Breast epithelium (tissue), 4 donors: Measurements from ENCODE around the gene KANK2. TPM values are rescaled to one million over a fixed set of nuclear protein-coding genes. Genes with fewer than 3 reads are reported as not detected.

ENCODE experiments used
- DNase-seq, 2 donors: peaks; one replicate each; pipeline ENCODE4 v3.0.0-alpha.2; 2019; ENCODE audit warnings: low spot score in 2 of 2
- H3K27ac ChIP-seq, 2 donors: fragments of 200-600 bp; sonication (generic) in 1 of 2; one replicate each; pipeline ENCODE4 v1.5.1; 2016 to 2019; ENCODE audit warnings: mild to moderate bottlenecking in 1 of 2
- H3K27me3 ChIP-seq, 2 donors: fragments of 200-600 bp; sonication (generic) in 1 of 2; one replicate each; pipeline versions ENCODE4 v1.5.1 to v1.6.0; 2017 to 2019; ENCODE audit warnings: control low read depth in 1 of 2, mild to moderate bottlenecking in 1 of 2
- H3K36me3 ChIP-seq: fragments of 200-600 bp; one replicate; pipeline ENCODE4 v1.5.1; 2019
- H3K4me1 ChIP-seq, 2 donors: fragments of 200-600 bp; sonication (generic); one replicate each; pipeline ENCODE4 v1.5.1; 2016 to 2019; ENCODE audit warnings: control low read depth in 1 of 2
- H3K4me3 ChIP-seq, 3 donors: fragments of 200-600 bp; sonication (generic); 1 replicate in 2 of 3; 2 replicates in 1 of 3; pipeline ENCODE4 v1.5.1; 2016 to 2019; ENCODE audit warnings: mild to moderate bottlenecking in 3 of 3, moderate library complexity in 2 of 3
- H3K9me3 ChIP-seq, 2 donors: fragments of 200-600 bp; sonication (generic) in 1 of 2; one replicate each; pipeline ENCODE4 v1.5.1; 2016 to 2019; ENCODE audit warnings: control low read depth in 1 of 2
- POLR2A ChIP-seq: fragments of 450-650 bp; IDR thresholded peaks from one replicate; pipeline ENCODE4 v1.6.1; 2016; ENCODE audit warnings: antibody characterized with exemption, mild to moderate bottlenecking, moderate library complexity
- POLR2AphosphoS5 ChIP-seq, 3 donors: sonication (generic); formaldehyde crosslinking; IDR thresholded peaks; one replicate each; pipeline ENCODE4 v1.6.1; 2017; ENCODE audit warnings: antibody characterized with exemption in 3 of 3
- intact Hi-C: fragments of 100-400 bp; cut with DNase I; formaldehyde crosslinking; loops from one replicate; pipeline ENCODE4 v1.15.1; 2023; ENCODE audit warnings: low total_unique reads
- total RNA-seq, 3 donors: library from RNA; depleted of rRNA; stranded (reverse); fragments of >200 nt; gene quantifications; one replicate each; pipeline ENCODE4 v1.1.0, GENCODE V29; 2016
- TF ChIP-seq, protein P1 (sequence below), 3 donors: fragments of 450-650 bp; IDR thresholded peaks; one replicate each; pipeline ENCODE4 v1.5.1; 2016 to 2017; ENCODE audit warnings: antibody characterized with exemption in 3 of 3, mild to moderate bottlenecking in 3 of 3, moderate library complexity in 3 of 3

The KANK2 gene
- total RNA-seq, 3 donors from 2014 or later: 142 to 477 (median 197) TPM

DNA sequence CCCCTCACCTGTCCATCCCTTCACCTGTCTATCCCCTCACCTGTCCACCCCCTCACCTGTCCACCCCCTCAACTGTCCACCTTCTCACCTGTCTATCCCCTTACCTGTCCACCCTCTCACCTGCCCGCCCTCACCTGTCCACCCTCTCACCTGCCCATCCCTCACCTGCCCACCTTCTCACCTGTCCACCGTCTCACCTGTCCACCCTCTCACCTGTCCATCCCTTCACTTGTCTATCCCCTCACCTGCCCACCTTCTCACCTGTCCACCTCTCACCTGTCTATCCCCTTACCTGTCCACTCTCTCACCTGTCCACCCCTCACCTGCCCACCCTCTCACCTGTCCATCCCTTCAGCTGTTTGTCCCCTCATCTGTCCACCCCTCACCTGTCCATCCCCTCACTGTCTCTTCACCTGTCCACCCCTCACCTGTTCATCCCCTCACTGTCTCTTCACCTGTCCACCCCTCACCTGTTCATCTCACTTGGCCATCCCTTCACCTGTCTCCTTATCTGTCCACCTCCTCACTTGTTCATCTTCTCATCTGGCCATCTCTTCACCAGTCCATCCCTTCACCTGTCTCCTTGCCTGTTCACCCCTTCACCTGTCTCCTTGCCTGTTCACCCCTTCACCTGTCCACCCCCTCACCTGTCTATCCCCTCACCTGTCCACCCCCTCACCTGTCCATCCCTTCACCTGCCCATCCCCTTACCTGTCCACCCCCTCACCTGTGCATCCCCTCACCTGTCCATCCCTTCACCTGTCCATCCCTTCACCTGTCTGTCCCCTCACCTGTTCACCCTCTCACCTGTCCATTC is 12.7 kb upstream of the KANK2 start:
- Histone ChIP-seq H3K36me3 (no peaks in the 10 kb centered on the region), H3K27ac (peak overlapping the region in 1 of 2 donors; percentile 38), H3K27me3 (no peaks in the 10 kb centered on the region), H3K9me3 (no peaks in the 10 kb centered on the region), H3K4me3 (no peak overlapping the region), H3K4me1 (no peaks in the 10 kb centered on the region)
- no peak for DNase-seq
- intact Hi-C loops: no loop called here
- TF ChIP-seq POLR2AphosphoS5 (IDR thresholded peaks at IDR 0.05) (no peak), POLR2A (no peak)
- TF ChIP-seq, protein P1, sequence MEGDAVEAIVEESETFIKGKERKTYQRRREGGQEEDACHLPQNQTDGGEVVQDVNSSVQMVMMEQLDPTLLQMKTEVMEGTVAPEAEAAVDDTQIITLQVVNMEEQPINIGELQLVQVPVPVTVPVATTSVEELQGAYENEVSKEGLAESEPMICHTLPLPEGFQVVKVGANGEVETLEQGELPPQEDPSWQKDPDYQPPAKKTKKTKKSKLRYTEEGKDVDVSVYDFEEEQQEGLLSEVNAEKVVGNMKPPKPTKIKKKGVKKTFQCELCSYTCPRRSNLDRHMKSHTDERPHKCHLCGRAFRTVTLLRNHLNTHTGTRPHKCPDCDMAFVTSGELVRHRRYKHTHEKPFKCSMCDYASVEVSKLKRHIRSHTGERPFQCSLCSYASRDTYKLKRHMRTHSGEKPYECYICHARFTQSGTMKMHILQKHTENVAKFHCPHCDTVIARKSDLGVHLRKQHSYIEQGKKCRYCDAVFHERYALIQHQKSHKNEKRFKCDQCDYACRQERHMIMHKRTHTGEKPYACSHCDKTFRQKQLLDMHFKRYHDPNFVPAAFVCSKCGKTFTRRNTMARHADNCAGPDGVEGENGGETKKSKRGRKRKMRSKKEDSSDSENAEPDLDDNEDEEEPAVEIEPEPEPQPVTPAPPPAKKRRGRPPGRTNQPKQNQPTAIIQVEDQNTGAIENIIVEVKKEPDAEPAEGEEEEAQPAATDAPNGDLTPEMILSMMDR (IDR thresholded peaks at IDR 0.05): no peak

DNA sequence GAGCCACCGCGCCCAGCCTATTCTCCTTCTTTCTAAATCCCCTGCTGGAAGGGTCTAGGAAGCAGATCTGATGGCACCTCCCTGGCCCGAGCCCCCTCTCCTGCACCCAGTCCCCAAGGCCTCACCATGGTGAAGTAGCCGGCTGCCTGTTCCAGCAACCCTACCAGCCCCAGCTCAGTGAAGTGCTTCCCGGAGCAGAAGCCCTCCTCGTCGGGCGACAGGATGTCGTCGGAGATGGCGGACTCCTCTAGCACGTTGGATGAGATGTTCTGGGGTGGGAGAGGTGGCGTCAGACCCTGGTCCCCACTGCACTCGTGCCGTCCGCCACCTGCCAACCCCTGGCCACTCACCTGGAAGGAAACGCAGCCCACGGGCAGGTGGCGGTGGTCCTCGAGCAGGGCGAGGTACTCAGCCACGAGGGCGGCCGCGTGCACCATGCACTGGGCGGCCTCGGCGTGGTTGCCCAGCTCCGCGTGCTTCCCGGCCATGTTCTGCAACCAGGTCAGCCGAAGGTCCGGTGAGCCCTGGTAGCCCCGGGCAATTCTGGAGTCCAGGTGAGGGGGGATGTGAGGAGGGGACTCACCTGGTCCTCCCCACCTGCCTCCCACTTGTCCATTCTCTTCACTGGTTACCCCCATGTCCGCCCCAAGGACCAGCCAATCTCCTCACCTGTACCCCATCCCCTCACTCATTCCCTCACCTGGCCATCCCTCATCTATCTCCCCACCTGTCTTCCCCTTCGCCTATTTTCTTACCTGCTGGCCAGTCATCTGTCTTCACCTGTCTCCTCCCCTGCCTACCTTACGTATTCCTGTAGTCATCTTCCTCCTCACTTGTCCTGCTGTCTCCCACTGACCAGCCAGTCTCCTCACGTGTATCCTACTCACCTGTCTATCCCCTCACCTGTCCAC is 11.5 kb upstream of the KANK2 start:
- no peaks in the 10 kb centered on the region for H3K9me3 ChIP-seq
- no peak overlapping the region for H3K4me3 ChIP-seq
- H3K27me3 ChIP-seq: no peaks in the 10 kb centered on the region
- no peaks in the 10 kb centered on the region for H3K36me3 ChIP-seq
- TF ChIP-seq, protein P1 (IDR thresholded peaks at IDR 0.05): no peak
- intact Hi-C loops: loop anchor here (1.0 kb wide), 1 partner anchor 73 kb away; no protein-coding TSS in a partner anchor
- no peak for DNase-seq
- H3K4me1 ChIP-seq: no peaks in the 10 kb centered on the region
- peak overlapping the region in 1 of 2 donors; percentile 3 for H3K27ac ChIP-seq

GRCh38 chr19:11205939-11206570 is 8.7 kb upstream of the KANK2 start:
- no peaks in the 10 kb centered on the region for H3K36me3 ChIP-seq
- intact Hi-C loops: loop anchor here (2.0 kb wide), 1 partner anchor 67 kb away; no protein-coding TSS in a partner anchor
- no peak overlapping the region for H3K27ac ChIP-seq
- TF ChIP-seq, protein P1 (IDR thresholded peaks at IDR 0.05): no peak
- TF ChIP-seq POLR2A: no peak
- H3K4me1 ChIP-seq: no peaks in the 10 kb centered on the region
- H3K27me3 ChIP-seq: no peaks in the 10 kb centered on the region
- H3K4me3 ChIP-seq: no peak overlapping the region
- DNase-seq: no peak
- H3K9me3 ChIP-seq: no peaks in the 10 kb centered on the region

GRCh38 chr19:11204943-11205349 is 7.6 kb upstream of the KANK2 start:
- Histone ChIP-seq H3K36me3 (no peaks in the 10 kb centered on the region), H3K9me3 (no peaks in the 10 kb centered on the region), H3K4me3 (no peak overlapping the region), H3K27me3 (no peaks in the 10 kb centered on the region), H3K27ac (peak overlapping the region; percentile 88 to 90), H3K4me1 (no peaks in the 10 kb centered on the region)
- no peak for TF ChIP-seq POLR2AphosphoS5 (IDR thresholded peaks at IDR 0.05)
- TF ChIP-seq, protein P1 (IDR thresholded peaks at IDR 0.05): no peak
- TF ChIP-seq POLR2A: no peak
- DNase-seq: no peak
- intact Hi-C loops: loop anchor here (2.0 kb wide), 1 partner anchor 66 kb away; no protein-coding TSS in a partner anchor
